ENCODE measurements around the gene CLEC20A. TPM values are rescaled to one million over a fixed set of nuclear protein-coding genes. Genes with fewer than 3 reads are reported as not detected.
"Not testable (repeated sequence)": the region's sequence is repeated elsewhere in the genome, so short reads cannot be mapped to it uniquely, and the experiment has no call there.

CLEC20A gene
- total and polyA plus RNA-seq, 2 donors (not counting 1 experiment from before 2014, with no cell fraction given), result 4.9 to 5.2 TPM

DNA sequence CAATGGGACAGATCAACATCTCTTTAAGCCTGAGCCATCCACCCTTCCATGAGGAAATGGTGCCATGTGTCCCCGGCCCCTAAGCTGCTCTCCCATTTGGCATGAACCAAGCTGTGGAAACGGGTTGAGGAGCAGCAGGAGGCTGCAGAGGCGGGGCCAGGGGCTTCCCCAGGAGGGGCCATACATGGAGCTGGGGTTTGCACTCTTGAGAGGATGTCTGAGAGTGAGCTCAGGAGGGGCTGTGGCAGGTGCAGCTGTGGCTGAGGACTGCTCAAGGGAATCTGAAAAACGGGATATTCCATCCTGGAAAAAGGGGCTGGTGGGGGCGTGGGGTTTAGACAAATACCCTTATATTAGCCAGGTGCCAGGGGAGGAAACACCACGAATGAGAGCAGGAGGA is 7.1 kb upstream of the CLEC20A start:
- ChIA-PET CTCF (interaction anchor here (1.0 to 6.8 kb wide), 3 partner anchors 9 to 204 kb away, joined by 5 to 120 read pairs (median 27); no protein-coding TSS in a partner anchor), POLR2A (interaction anchor here (0.5 to 0.7 kb wide), 2 partner anchors 39 to 780 kb away, joined by 4 to 5 read pairs; no protein-coding TSS in a partner anchor)
- ATAC-seq (ENCODE audit: low read depth), result no peak
- H3K9me3 ChIP-seq (ENCODE audit: control extremely low read depth in 1 of 3, control insufficient read depth in 2 of 3, insufficient read depth in 1 of 3, low read length in 2 of 3), result no peaks in the 10 kb centered on the region
- H3K4me3 Mint-ChIP-seq, result no peak overlapping the region
- H3K27ac Mint-ChIP-seq, result no peak overlapping the region
- no peak for DNase-seq
- no peaks in the 10 kb centered on the region for H3K9me3 Mint-ChIP-seq (ENCODE audit: insufficient read depth)
- H3K79me2 ChIP-seq (ENCODE audit: control insufficient read depth, insufficient read depth, low read length), result no peaks in the 10 kb centered on the region
- H3K4me1 ChIP-seq (ENCODE audit: control insufficient read depth in 2 of 2, insufficient read depth in 2 of 2, low read length in 2 of 2), result no peaks in the 10 kb centered on the region
- H4K20me1 ChIP-seq (ENCODE audit: control insufficient read depth, insufficient read depth, low read length, poor library complexity, severe bottlenecking), result no peaks in the 10 kb centered on the region
- no peaks in the 10 kb centered on the region for H3K36me3 ChIP-seq (replicated peaks in 1 of 2; ENCODE audit: control extremely low read depth in 1 of 2, control insufficient read depth in 1 of 2, extremely low read depth in 1 of 2, insufficient read depth in 2 of 2, low read length in 1 of 2)
- peaks cover 0 to 7% (median 3%) of the 10 kb centered on the region in 4 experiments for H3K27me3 ChIP-seq (replicated peaks in 1 of 4; ENCODE audit: control extremely low read depth in 1 of 4, control insufficient read depth in 3 of 4, insufficient read depth in 4 of 4, low read length in 3 of 4)
- intact Hi-C loops (cut with micrococcal nuclease), result no loop called here
- H3K27me3 Mint-ChIP-seq, result peaks cover 8% of the 10 kb centered on the region
- no peak overlapping the region for H3K4me2 ChIP-seq (replicated peaks; ENCODE audit: low read depth, low read length, poor library complexity, severe bottlenecking)
- H3K9ac ChIP-seq (ENCODE audit: low read length), result no peak overlapping the region
- H3K27ac ChIP-seq (ENCODE audit: low read length in 2 of 2), result no peak overlapping the region
- H2AFZ ChIP-seq (ENCODE audit: insufficient read depth, low read depth, low read length, poor library complexity, severe bottlenecking), result no peak overlapping the region
- 37% methylated on average over 4 of the region's 6 CpGs for WGBS (ENCODE audit: insufficient coverage)
- H3K4me3 ChIP-seq (ENCODE audit: control extremely low read depth in 1 of 5, extremely low read depth in 1 of 5, insufficient read depth in 1 of 5, low read depth in 2 of 5, low read length in 4 of 5), result no peak overlapping the region
- no peaks in the 10 kb centered on the region for H3K4me1 Mint-ChIP-seq
- TF ChIP-seq, protein P1, sequence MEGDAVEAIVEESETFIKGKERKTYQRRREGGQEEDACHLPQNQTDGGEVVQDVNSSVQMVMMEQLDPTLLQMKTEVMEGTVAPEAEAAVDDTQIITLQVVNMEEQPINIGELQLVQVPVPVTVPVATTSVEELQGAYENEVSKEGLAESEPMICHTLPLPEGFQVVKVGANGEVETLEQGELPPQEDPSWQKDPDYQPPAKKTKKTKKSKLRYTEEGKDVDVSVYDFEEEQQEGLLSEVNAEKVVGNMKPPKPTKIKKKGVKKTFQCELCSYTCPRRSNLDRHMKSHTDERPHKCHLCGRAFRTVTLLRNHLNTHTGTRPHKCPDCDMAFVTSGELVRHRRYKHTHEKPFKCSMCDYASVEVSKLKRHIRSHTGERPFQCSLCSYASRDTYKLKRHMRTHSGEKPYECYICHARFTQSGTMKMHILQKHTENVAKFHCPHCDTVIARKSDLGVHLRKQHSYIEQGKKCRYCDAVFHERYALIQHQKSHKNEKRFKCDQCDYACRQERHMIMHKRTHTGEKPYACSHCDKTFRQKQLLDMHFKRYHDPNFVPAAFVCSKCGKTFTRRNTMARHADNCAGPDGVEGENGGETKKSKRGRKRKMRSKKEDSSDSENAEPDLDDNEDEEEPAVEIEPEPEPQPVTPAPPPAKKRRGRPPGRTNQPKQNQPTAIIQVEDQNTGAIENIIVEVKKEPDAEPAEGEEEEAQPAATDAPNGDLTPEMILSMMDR (IDR thresholded peaks at IDR 0.05), result no peak
- TF ChIP-seq EZH2 (IDR thresholded peaks at IDR 0.05; ENCODE audit: borderline replicate concordance, insufficient read depth, low read depth, low read length, poor library complexity, severe bottlenecking), result no peak

DNA sequence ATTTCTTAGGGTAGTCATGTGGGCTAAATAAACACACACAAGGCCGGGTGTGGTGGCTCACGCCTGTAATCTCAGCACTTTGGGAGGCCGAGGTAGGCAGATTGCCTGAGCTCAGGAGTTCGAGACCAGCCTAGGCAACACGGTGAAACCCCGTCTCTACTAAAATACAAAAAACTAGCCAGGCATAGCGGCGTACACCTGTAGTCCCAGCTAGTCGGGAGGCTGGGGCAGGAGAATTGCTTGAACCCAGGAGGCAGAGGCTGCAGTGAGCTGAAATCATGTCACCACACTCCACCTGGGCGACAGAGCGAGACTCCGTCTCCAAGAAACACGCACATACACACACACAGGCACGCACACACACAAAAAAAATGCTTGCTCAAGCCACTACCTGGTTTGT is 6.6 kb upstream of the CLEC20A start:
- H3K4me3 ChIP-seq (ENCODE audit: control extremely low read depth in 1 of 5, extremely low read depth in 1 of 5, insufficient read depth in 1 of 5, low read depth in 2 of 5, low read length in 4 of 5); H3K27me3 Mint-ChIP-seq; H3K9me3 ChIP-seq (ENCODE audit: control extremely low read depth in 1 of 3, control insufficient read depth in 2 of 3, insufficient read depth in 1 of 3, low read length in 2 of 3); H3K27ac ChIP-seq (ENCODE audit: low read length in 2 of 2); H3K4me2 ChIP-seq (replicated peaks; ENCODE audit: low read depth, low read length, poor library complexity, severe bottlenecking); H4K20me1 ChIP-seq (ENCODE audit: control insufficient read depth, insufficient read depth, low read length, poor library complexity, severe bottlenecking); H3K79me2 ChIP-seq (ENCODE audit: control insufficient read depth, insufficient read depth, low read length); H3K9me3 Mint-ChIP-seq (ENCODE audit: insufficient read depth); H2AFZ ChIP-seq (ENCODE audit: insufficient read depth, low read depth, low read length, poor library complexity, severe bottlenecking); H3K4me1 Mint-ChIP-seq; H3K9ac ChIP-seq (ENCODE audit: low read length); H3K4me1 ChIP-seq (ENCODE audit: control insufficient read depth in 2 of 2, insufficient read depth in 2 of 2, low read length in 2 of 2); intact Hi-C loops (cut with micrococcal nuclease); H3K4me3 Mint-ChIP-seq; H3K36me3 ChIP-seq (replicated peaks in 1 of 2; ENCODE audit: control extremely low read depth in 1 of 2, control insufficient read depth in 1 of 2, extremely low read depth in 1 of 2, insufficient read depth in 2 of 2, low read length in 1 of 2); ATAC-seq (ENCODE audit: low read depth); H3K27me3 ChIP-seq (replicated peaks in 1 of 4; ENCODE audit: control extremely low read depth in 1 of 4, control insufficient read depth in 3 of 4, insufficient read depth in 4 of 4, low read length in 3 of 4); H3K27ac Mint-ChIP-seq; DNase-seq: not testable (repeated sequence)
- CTCF ChIA-PET, result interaction anchor here (1.0 to 6.8 kb wide), 3 partner anchors 8 to 203 kb away, joined by 5 to 120 read pairs (median 27); no protein-coding TSS in a partner anchor
- POLR2A ChIA-PET, result interaction anchor here (0.5 kb wide), 1 partner anchor 781 kb away, joined by 5 read pairs; no protein-coding TSS in a partner anchor
- 95% methylated on average over 10 of the region's 14 CpGs for WGBS (ENCODE audit: insufficient coverage)
